ENCODE results near the gene VPS13D.
"Not testable (repeated sequence)": the region's sequence is repeated elsewhere in the genome, so short reads cannot be mapped to it uniquely, and the experiment has no call there.

- TF ChIP-seq CTCF (conservative IDR thresholded peaks at IDR 0.05 in 1 of 2, IDR thresholded peaks at IDR 0.05 in 1 of 2; ENCODE audit: extremely low read depth in 1 of 2, insufficient read depth in 1 of 2, low read depth in 1 of 2, low read length in 2 of 2); EZH2 (IDR thresholded peaks at IDR 0.05; ENCODE audit: borderline replicate concordance, low read length): not testable (repeated sequence)
Measured at GRCh38 chr1:12538536-12538935, 308.7 kb downstream of the VPS13D start.

Data from mammary epithelial cell (primary cell).